Neural cell (in vitro differentiated cells): ENCODE data around the gene PPL. TPM values are rescaled to one million over a fixed set of nuclear protein-coding genes. Genes with fewer than 3 reads are reported as not detected.

Experiments used
- H2AFZ ChIP-seq: fragments of 200-600, 300-800 bp; sonication (generic), shearing (Covaris generic); 2 replicates; pipeline ENCODE4 v1.6.0; 2014; ENCODE audit warnings: low read depth, mild to moderate bottlenecking, antibody characterized with exemption, low read length, moderate library complexity
- H3F3A ChIP-seq: fragments of 200-600 bp; shearing (Covaris generic); 2 replicates; pipeline ENCODE4 v1.6.1; 2016; ENCODE audit warnings: mild to moderate bottlenecking, moderate library complexity, mixed read lengths, antibody characterized with exemption, low read length; ENCODE audit not compliant: insufficient read depth, poor library complexity, severe bottlenecking
- H3K27ac ChIP-seq: fragments of 200-600, 300-800 bp; sonication (generic), shearing (Covaris generic); 2 replicates; pipeline ENCODE4 v1.5.1; 2014; ENCODE audit warnings: mild to moderate bottlenecking, low read length, moderate library complexity
- H3K27me3 ChIP-seq: fragments of 300-800, 200-600 bp; sonication (generic), shearing (Covaris generic); 2 replicates; pipeline ENCODE4 v1.6.0; 2014; ENCODE audit warnings: mild to moderate bottlenecking, low read depth, low read length, moderate library complexity; ENCODE audit not compliant: insufficient read depth
- H3K36me3 ChIP-seq: fragments of 300-800, 200-600 bp; sonication (generic), shearing (Covaris generic); 2 replicates; pipeline ENCODE4 v1.5.1; 2014; ENCODE audit warnings: mild to moderate bottlenecking, antibody characterized with exemption, low read length, moderate library complexity; ENCODE audit not compliant: insufficient read depth
- H3K4me2 ChIP-seq: fragments of 300-800, 200-600 bp; sonication (generic), shearing (Covaris generic); 2 replicates; pipeline ENCODE4 v1.6.0; 2014; ENCODE audit warnings: mild to moderate bottlenecking, low read length
- H3K4me3 ChIP-seq: fragments of 300-800, 200-600 bp; sonication (generic), shearing (Covaris generic); 2 replicates; pipeline ENCODE4 v1.5.1; 2014; ENCODE audit warnings: mild to moderate bottlenecking, low read length, moderate library complexity
- H3K79me2 ChIP-seq: fragments of 200-600 bp; shearing (Covaris generic); replicated peaks from 2 replicates; pipeline ENCODE4 v1.6.0; 2014; ENCODE audit warnings: mild to moderate bottlenecking, low read length, moderate library complexity; ENCODE audit not compliant: insufficient read depth
- H3K9ac ChIP-seq: fragments of 300-800, 200-600 bp; sonication (generic), shearing (Covaris generic); 2 replicates; pipeline ENCODE4 v1.6.1; 2016; ENCODE audit warnings: mild to moderate bottlenecking, low read length, mixed read lengths
- H3K9me2 ChIP-seq: fragments of 200-600 bp; shearing (Covaris generic); 2 replicates; pipeline ENCODE4 v1.6.1; 2016; ENCODE audit warnings: mild to moderate bottlenecking, low read length, mixed read lengths; ENCODE audit not compliant: insufficient read depth
- H3K9me3 ChIP-seq: fragments of 200-600, 300-800 bp; sonication (generic), shearing (Covaris generic); 2 replicates; pipeline ENCODE4 v1.6.1; 2016; ENCODE audit warnings: mild to moderate bottlenecking, mixed run types, low read length, moderate library complexity, mixed read lengths
- H4K20me1 ChIP-seq: fragments of 200-600 bp; shearing (Covaris generic); 2 replicates; pipeline ENCODE4 v1.6.1; 2016; ENCODE audit warnings: mild to moderate bottlenecking, mixed run types; ENCODE audit not compliant: insufficient read depth
- CTCF ChIP-seq: fragments of 450-650 bp; IDR thresholded peaks from 2 replicates; pipeline ENCODE4 v1.5.1; 2014; ENCODE audit warnings: antibody characterized with exemption, mild to moderate bottlenecking, moderate library complexity; ENCODE audit not compliant: poor library complexity, severe bottlenecking
- EP300 ChIP-seq: fragments of 450-650 bp; conservative IDR thresholded peaks from 2 replicates; pipeline ENCODE4 v1.6.1; 2014; ENCODE audit warnings: antibody characterized with exemption, mild to moderate bottlenecking, moderate library complexity; ENCODE audit not compliant: poor library complexity, severe bottlenecking
- EZH2 ChIP-seq: fragments of 200-600, 300-800 bp; shearing (Covaris generic), sonication (generic); IDR thresholded peaks from 2 replicates; pipeline ENCODE4 v1.6.1; 2014; ENCODE audit warnings: antibody characterized with exemption, low read length, borderline replicate concordance, mild to moderate bottlenecking; ENCODE audit not compliant: insufficient read depth, poor library complexity, severe bottlenecking
- MXI1 ChIP-seq: fragments of 450-650 bp; conservative IDR thresholded peaks from 2 replicates; pipeline ENCODE4 v1.6.1; 2014; ENCODE audit warnings: antibody characterized with exemption, mild to moderate bottlenecking; ENCODE audit not compliant: poor library complexity, severe bottlenecking
- POLR2AphosphoS5 ChIP-seq: IDR thresholded peaks from 2 replicates; pipeline ENCODE4 v1.6.1; 2012
- RAD21 ChIP-seq: fragments of 450-650 bp; conservative IDR thresholded peaks from 2 replicates; pipeline ENCODE4 v1.6.1; 2014; ENCODE audit warnings: antibody characterized with exemption, mild to moderate bottlenecking, moderate library complexity
- SMC3 ChIP-seq: fragments of 450-650 bp; conservative IDR thresholded peaks from 2 replicates; pipeline ENCODE4 v1.6.1; 2014; ENCODE audit warnings: antibody characterized with exemption, mild to moderate bottlenecking, moderate library complexity; ENCODE audit not compliant: poor library complexity
- TAF1 ChIP-seq: IDR thresholded peaks from 2 replicates; pipeline ENCODE4 v1.6.1; 2012; ENCODE audit warnings: low read depth
- polyA plus RNA-seq: library from polyadenylated mRNA; depleted of rRNA; stranded (reverse); fragments of >200 nt; gene quantifications from 2 replicates; pipeline ENCODE4 v1.2.3, GENCODE V29; 2014
- TF ChIP-seq, protein P1 (sequence below): IDR thresholded peaks from 2 replicates; pipeline ENCODE4 v1.6.1; 2012; ENCODE audit warnings: borderline replicate concordance

PPL gene
- polyA plus RNA-seq, 1 donor from 2014 or later = 0.81 TPM

DNA sequence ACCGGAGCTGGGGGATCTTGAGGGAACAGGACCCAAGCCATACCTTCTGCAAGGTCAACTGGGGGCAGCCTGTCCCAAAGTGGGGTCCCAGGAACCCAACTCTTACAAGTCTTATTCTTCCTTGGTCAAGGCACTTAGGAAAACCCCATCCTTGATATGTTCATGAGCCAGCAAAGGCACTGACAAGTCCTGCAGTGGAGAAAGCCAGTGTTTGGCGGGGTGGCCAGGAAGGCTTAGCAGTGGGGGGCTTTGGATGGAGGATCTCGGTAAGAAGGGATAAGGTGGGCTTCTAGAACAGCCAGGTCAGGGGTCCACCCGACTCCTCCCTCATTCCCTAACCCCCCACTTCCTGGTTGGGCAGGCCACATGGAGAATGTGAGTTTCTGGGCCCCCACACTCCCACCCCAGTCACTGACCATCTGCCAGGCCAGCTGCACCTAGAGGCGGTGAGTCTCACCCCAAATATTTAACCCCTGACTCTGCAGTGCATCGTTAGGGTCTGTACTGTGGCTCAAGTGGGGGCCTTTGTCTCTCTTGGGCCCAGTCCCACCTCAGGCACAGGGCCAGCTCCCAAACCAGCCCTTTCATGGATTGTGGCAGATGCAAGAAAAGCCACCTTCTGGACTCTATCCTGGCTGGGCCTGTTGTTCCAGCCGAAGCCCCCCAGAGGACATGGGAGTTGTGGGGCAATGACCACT lies 22.3 kb downstream of the PPL start:
- Histone ChIP-seq H3F3A (no peaks in the 10 kb centered on the region), H3K4me2 (no peak overlapping the region), H3K9me2 (no peaks in the 10 kb centered on the region), H3K36me3 (no peaks in the 10 kb centered on the region), H4K20me1 (no peaks in the 10 kb centered on the region), H3K9me3 (no peaks in the 10 kb centered on the region), H3K27ac (no peak overlapping the region), H3K27me3 (no peaks in the 10 kb centered on the region), H3K9ac (no peak overlapping the region), H2AFZ (no peak overlapping the region), H3K79me2 (no peaks in the 10 kb centered on the region), H3K4me3 (no peak overlapping the region)
- TF ChIP-seq EP300 (no peak), TAF1 (no peak), RAD21 (no peak), SMC3 (no peak), POLR2AphosphoS5 (no peak), CTCF (no peak)
- TF ChIP-seq, protein P1, sequence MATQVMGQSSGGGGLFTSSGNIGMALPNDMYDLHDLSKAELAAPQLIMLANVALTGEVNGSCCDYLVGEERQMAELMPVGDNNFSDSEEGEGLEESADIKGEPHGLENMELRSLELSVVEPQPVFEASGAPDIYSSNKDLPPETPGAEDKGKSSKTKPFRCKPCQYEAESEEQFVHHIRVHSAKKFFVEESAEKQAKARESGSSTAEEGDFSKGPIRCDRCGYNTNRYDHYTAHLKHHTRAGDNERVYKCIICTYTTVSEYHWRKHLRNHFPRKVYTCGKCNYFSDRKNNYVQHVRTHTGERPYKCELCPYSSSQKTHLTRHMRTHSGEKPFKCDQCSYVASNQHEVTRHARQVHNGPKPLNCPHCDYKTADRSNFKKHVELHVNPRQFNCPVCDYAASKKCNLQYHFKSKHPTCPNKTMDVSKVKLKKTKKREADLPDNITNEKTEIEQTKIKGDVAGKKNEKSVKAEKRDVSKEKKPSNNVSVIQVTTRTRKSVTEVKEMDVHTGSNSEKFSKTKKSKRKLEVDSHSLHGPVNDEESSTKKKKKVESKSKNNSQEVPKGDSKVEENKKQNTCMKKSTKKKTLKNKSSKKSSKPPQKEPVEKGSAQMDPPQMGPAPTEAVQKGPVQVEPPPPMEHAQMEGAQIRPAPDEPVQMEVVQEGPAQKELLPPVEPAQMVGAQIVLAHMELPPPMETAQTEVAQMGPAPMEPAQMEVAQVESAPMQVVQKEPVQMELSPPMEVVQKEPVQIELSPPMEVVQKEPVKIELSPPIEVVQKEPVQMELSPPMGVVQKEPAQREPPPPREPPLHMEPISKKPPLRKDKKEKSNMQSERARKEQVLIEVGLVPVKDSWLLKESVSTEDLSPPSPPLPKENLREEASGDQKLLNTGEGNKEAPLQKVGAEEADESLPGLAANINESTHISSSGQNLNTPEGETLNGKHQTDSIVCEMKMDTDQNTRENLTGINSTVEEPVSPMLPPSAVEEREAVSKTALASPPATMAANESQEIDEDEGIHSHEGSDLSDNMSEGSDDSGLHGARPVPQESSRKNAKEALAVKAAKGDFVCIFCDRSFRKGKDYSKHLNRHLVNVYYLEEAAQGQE = no peak

DNA sequence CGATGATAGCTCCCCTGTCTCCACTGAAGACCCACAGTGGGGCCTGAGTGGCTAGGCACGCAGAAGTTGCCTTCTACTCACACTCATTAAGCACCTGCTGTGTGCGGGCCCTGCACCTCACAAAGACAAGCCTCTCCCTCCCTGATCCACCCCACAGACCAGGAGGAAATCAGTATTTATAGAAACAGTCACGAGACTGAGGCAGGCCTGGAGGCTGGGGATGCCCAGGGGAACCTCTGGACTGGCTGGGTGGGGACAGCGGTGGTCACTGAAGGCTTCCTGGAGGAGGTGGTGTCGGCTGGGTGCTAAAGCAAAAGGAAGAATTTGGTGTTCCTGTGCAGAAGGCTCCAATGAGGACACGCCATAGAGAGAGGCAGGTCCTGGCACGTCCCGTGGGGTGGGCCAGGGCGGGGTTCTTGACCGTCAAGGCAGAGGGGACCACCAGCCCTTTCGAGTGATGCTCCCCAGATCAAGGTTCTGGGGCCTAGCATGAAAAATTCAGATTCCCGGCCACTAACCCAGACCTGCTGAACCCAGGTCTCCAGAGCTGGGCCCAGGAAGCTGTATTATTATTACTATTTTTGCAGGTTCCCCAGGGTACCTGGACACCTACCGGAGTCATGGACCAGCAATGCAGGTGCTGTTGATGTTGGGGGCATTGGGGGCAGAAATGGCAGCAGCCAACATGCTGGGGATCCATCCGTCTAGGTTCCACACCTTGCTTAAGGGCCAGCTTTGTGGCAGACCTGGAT lies 23.0 kb downstream of the PPL start:
- no peak overlapping the region for H2AFZ ChIP-seq
- no peaks in the 10 kb centered on the region for H3F3A ChIP-seq
- no peak overlapping the region for H3K4me3 ChIP-seq
- H4K20me1 ChIP-seq = no peaks in the 10 kb centered on the region
- H3K36me3 ChIP-seq = no peaks in the 10 kb centered on the region
- H3K27me3 ChIP-seq = no peaks in the 10 kb centered on the region
- H3K9me2 ChIP-seq = no peaks in the 10 kb centered on the region
- H3K9ac ChIP-seq = no peak overlapping the region
- no peak for TF ChIP-seq EZH2
- no peak for TF ChIP-seq EP300
- TF ChIP-seq CTCF = no peak
- no peak for TF ChIP-seq TAF1
- no peak for TF ChIP-seq RAD21
- TF ChIP-seq SMC3 = no peak
- TF ChIP-seq MXI1 = no peak
- no peak for TF ChIP-seq POLR2AphosphoS5
- TF ChIP-seq, protein P1 = no peak
- no peak overlapping the region for H3K4me2 ChIP-seq
- no peaks in the 10 kb centered on the region for H3K9me3 ChIP-seq
- no peak overlapping the region for H3K27ac ChIP-seq
- no peaks in the 10 kb centered on the region for H3K79me2 ChIP-seq
